IMR-90 (cell line): Measurements from ENCODE around the gene TRIO. TPM values are rescaled to one million over a fixed set of nuclear protein-coding genes. Genes with fewer than 3 reads are reported as not detected.
A peak's percentile ranks its signal among the peaks of the same experiment; 100 is the strongest.

ENCODE experiments used
- ATAC-seq: fragments of 200-7000 bp; cut with Tn5 transposase; 2 replicates; pipeline ENCODE4 v1.9.1; 2020; ENCODE audit warnings: low read depth, mild to moderate bottlenecking, moderate library complexity
- BruUV-seq: library from RNA; stranded (reverse); fragments of 400-500 nt; replicated peaks from 2 replicates; lab custom pipeline; 2021; lab: Mats Ljungman, UMichigan
- CTCF ChIA-PET: fragments of 300-600 bp; formaldehyde crosslinking; extraction: SDS; loops from one replicate; lab custom pipeline; 2021; ENCODE audit warnings: antibody characterized with exemption; lab: Yijun Ruan, JAX
- POLR2A ChIA-PET: fragments of 300-600 bp; sonication (Branson Sonifier 250); formaldehyde crosslinking; loops from one replicate; lab custom pipeline; 2022; ENCODE audit warnings: antibody characterized with exemption; ENCODE audit not compliant: unreplicated experiment; lab: Charles Lee
- DNase-seq: peaks from one replicate; pipeline ENCODE4 v3.0.0; 2013
- H2AFZ ChIP-seq: replicated peaks from 2 replicates; pipeline ENCODE3; 2013; ENCODE audit warnings: low read length, mild to moderate bottlenecking; ENCODE audit not compliant: poor library complexity
- H2AK5ac ChIP-seq: 2 replicates; pipeline ENCODE4 v1.6.1; 2013; ENCODE audit warnings: low read depth, low read length, inconsistent platforms
- H2AK9ac ChIP-seq: replicated peaks from 2 replicates; pipeline ENCODE3; 2013; ENCODE audit warnings: mild to moderate bottlenecking, low read depth, low read length, moderate library complexity; ENCODE audit not compliant: poor library complexity
- H2BK120ac ChIP-seq: 2 replicates; pipeline ENCODE4 v1.6.1; 2013; ENCODE audit warnings: low read depth, low read length, inconsistent platforms
- H2BK15ac ChIP-seq: 3 replicates; pipeline ENCODE4 v1.6.1; 2013; ENCODE audit warnings: low read depth, low read length, inconsistent platforms
- H2BK20ac ChIP-seq: 2 replicates; pipeline ENCODE4 v1.6.1; 2013; ENCODE audit warnings: low read depth, mild to moderate bottlenecking, inconsistent platforms, low read length, moderate library complexity
- H2BK5ac ChIP-seq: 2 replicates; pipeline ENCODE4 v1.6.1; 2013; ENCODE audit warnings: mild to moderate bottlenecking, low read depth, low read length, inconsistent platforms; ENCODE audit not compliant: poor library complexity, severe bottlenecking
- H3K14ac ChIP-seq: replicated peaks from 2 replicates; pipeline ENCODE4 v1.6.1; 2013; ENCODE audit warnings: low read depth, low read length, inconsistent platforms
- H3K18ac ChIP-seq: 2 replicates; pipeline ENCODE4 v1.6.1; 2013; ENCODE audit warnings: low read depth, low read length, control low read depth
- H3K23ac ChIP-seq: 2 replicates; pipeline ENCODE4 v1.6.1; 2013; ENCODE audit warnings: low read depth, low read length, inconsistent platforms
- H3K27ac ChIP-seq: 2 replicates; pipeline ENCODE4 v1.5.1; 2013; ENCODE audit warnings: mild to moderate bottlenecking, control low read depth, low read length; ENCODE audit not compliant: insufficient read depth
- H3K27me3 ChIP-seq: 2 replicates; pipeline ENCODE4 v1.6.1; 2013; ENCODE audit warnings: low read length; ENCODE audit not compliant: control insufficient read depth, insufficient read depth
- H3K36me3 ChIP-seq: 2 replicates; pipeline ENCODE4 v1.6.1; 2013; ENCODE audit warnings: low read length, mixed read lengths; ENCODE audit not compliant: control insufficient read depth, insufficient read depth
- H3K4ac ChIP-seq: 2 replicates; pipeline ENCODE4 v1.6.1; 2013; ENCODE audit warnings: low read depth, low read length, inconsistent platforms
- H3K4me1 ChIP-seq: 2 replicates; pipeline ENCODE4 v1.6.1; 2013; ENCODE audit warnings: low read length, mixed read lengths; ENCODE audit not compliant: control insufficient read depth, insufficient read depth
- H3K4me2 ChIP-seq: 2 replicates; pipeline ENCODE4 v1.6.1; 2013; ENCODE audit warnings: low read depth, mild to moderate bottlenecking, control low read depth, low read length, moderate library complexity
- H3K4me3 ChIP-seq: 2 replicates; pipeline ENCODE4 v1.5.1; 2013; ENCODE audit warnings: low read depth, mild to moderate bottlenecking, control low read depth, low read length, moderate library complexity; ENCODE audit not compliant: insufficient read depth
- H3K56ac ChIP-seq: 2 replicates; pipeline ENCODE4 v1.6.1; 2013; ENCODE audit warnings: low read length, inconsistent platforms; ENCODE audit not compliant: insufficient read depth; ENCODE audit errors: extremely low read depth
- H3K79me1 ChIP-seq, 2 experiments: 2 replicates each; pipeline ENCODE4 v1.6.1; 2013; ENCODE audit warnings: low read length in 2 of 2, inconsistent platforms in 1 of 2, low read depth in 1 of 2
- H3K9ac ChIP-seq: 2 replicates; pipeline ENCODE4 v1.6.1; 2013; ENCODE audit warnings: low read depth, low read length, control low read depth
- H3K9me1 ChIP-seq: 2 replicates; pipeline ENCODE4 v1.6.1; 2013; ENCODE audit warnings: low read length, inconsistent platforms; ENCODE audit not compliant: insufficient read depth
- H3K9me3 ChIP-seq: 2 replicates; pipeline ENCODE4 v1.6.1; 2013; ENCODE audit warnings: low read length; ENCODE audit not compliant: control insufficient read depth, insufficient read depth
- H4K20me1 ChIP-seq: 2 replicates; pipeline ENCODE4 v1.6.1; 2013; ENCODE audit warnings: low read length, inconsistent platforms; ENCODE audit not compliant: insufficient read depth
- H4K5ac ChIP-seq: 2 replicates; pipeline ENCODE4 v1.6.1; 2013; ENCODE audit warnings: mild to moderate bottlenecking, low read depth, low read length, control low read depth
- H4K8ac ChIP-seq, 2 experiments: 2 replicates each; pipeline ENCODE4 v1.6.1; 2013; ENCODE audit warnings: low read depth in 2 of 2, low read length in 2 of 2, control low read depth in 1 of 2, inconsistent platforms in 1 of 2
- H4K91ac ChIP-seq: 2 replicates; pipeline ENCODE4 v1.6.1; 2013; ENCODE audit warnings: low read depth, low read length, inconsistent platforms; ENCODE audit not compliant: insufficient read depth
- BHLHE40 ChIP-seq: fragments of 150-350 bp; IDR thresholded peaks from 2 replicates; pipeline ENCODE4 v1.6.1; 2016; ENCODE audit warnings: mild to moderate bottlenecking, low read depth, low read length
- ELK1 ChIP-seq: fragments of 150-350 bp; IDR thresholded peaks from 2 replicates; pipeline ENCODE4 v1.6.1; 2016; ENCODE audit warnings: low read depth, mild to moderate bottlenecking, low read length, moderate library complexity, borderline replicate concordance
- FOS ChIP-seq: fragments of 150-350 bp; IDR thresholded peaks from 2 replicates; pipeline ENCODE4 v1.6.1; 2016; ENCODE audit warnings: low read depth, low read length
- WGBS, 2 experiments: methylation state at CpG; one replicate each; pipeline versions ENCODE4 v1.1.5 to v1.1.7; 2013; ENCODE audit warnings: missing lambda C conversion rate in 2 of 2; ENCODE audit not compliant: insufficient read length in 1 of 2; ENCODE audit errors: extremely low coverage in 2 of 2; 5-methylcytosine and 5-hydroxymethylcytosine counted together
- dilution Hi-C: fragments of 300-500 bp; cut with HindIII; formaldehyde crosslinking; loops from one replicate; pipeline ENCODE4 v1.14.3; 2018; ENCODE audit warnings: low sequenced_read_pairs; ENCODE audit not compliant: unreplicated experiment
- in situ Hi-C: fragments of 300-500 bp; cut with MboI; formaldehyde crosslinking; loops from 3 replicates; pipeline ENCODE4 v1.14.3; 2019; ENCODE audit warnings: low sequenced_read_pairs, inconsistent platforms, mixed read lengths
- intact Hi-C: fragments of 100-400 bp; cut with micrococcal nuclease; formaldehyde crosslinking; loops from 2 replicates; pipeline ENCODE4 v1.10.0; 2022
- polyA plus RNA-seq, 3 experiments: library from polyadenylated mRNA; depleted of rRNA; stranded (reverse); fragments of >200 nt; gene quantifications; 2 replicates each; pipeline ENCODE4 v1.2.3, GENCODE V29; 2012; ENCODE audit warnings: low replicate concordance in 1 of 3
- total RNA-seq: library from RNA; depleted of rRNA; stranded (reverse); fragments of >200 nt; gene quantifications from 2 replicates; pipeline ENCODE4 v1.2.3, GENCODE V29; 2012
- TF ChIP-seq, protein P1 (sequence below): conservative IDR thresholded peaks from 2 replicates; pipeline ENCODE4 v1.5.1; 2012; ENCODE audit warnings: mild to moderate bottlenecking, low read depth, low read length, improper control_type of control experiment

The TRIO gene
- total and polyA plus RNA-seq, 2 of the 4 experiments (the other 2 are of a cell fraction) = 206 to 522 TPM

DNA sequence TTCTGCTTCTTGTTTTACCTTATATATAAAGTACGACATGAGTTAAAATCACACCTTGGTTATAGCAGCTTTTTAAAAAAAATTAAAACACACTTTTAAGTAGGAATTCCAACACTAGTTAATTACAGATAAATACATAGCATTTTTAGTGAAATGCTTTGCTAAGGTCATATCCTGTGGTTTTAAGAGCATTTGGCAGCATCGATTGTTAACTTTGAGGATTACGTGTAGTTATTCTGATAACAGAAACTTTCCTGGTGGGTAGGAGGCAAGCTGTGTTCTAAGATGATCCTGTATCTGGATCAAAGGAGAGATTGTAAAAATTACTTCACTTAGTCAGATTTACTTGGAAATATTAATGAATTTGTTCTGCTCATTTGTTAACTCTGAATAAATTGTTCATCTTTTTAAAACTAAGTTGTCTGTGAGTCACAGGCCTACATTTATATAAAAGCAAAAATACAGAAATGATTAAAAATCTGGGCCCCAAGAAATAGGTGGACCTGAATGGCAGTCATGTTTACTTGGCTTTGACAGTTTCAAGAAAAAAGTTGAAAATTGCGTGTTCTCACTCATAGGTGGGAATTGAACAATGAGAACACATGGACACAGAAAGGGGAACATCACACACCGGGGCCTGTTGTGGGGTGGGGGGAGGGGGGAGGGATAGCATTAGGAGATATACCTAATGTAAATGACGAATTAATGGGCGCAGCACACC is 58.3 kb downstream of the TRIO start:
- in situ Hi-C loops (no loop called here), intact Hi-C loops (no loop called here), dilution Hi-C loops (no loop called here)
- Histone ChIP-seq H4K20me1 (peaks cover 95% of the 10 kb centered on the region), H3K27me3 (no peaks in the 10 kb centered on the region), H2BK5ac (peak overlapping the region; percentile 99), H3K4ac (no peak overlapping the region), H3K9ac (no peak overlapping the region), H3K36me3 (peaks cover 19% of the 10 kb centered on the region), H2AK9ac (no peak overlapping the region), H3K79me1 (peaks cover 0 to 39% of the 10 kb centered on the region in 2 experiments; a peak in 2 of 4 replicates), H3K18ac (peak overlapping the region; percentile 19; the same call in 1 of the 2 replicates), H4K8ac (no peak overlapping the region), H4K91ac (0 out of 2 replicates have a peak overlapping the region, but pooled peaks have one; percentile 27), H2AFZ (no peak overlapping the region), H3K56ac (no peak overlapping the region), H3K23ac (no peak overlapping the region), H3K4me2 (no peak overlapping the region; the same call in 1 of the 2 replicates), H4K5ac (no peak overlapping the region), H3K27ac (no peak overlapping the region), H3K9me3 (no peaks in the 10 kb centered on the region), H3K14ac (no peak overlapping the region), H3K4me3 (no peak overlapping the region), H2BK20ac (no peak overlapping the region), H3K9me1 (peaks cover 38% of the 10 kb centered on the region), H2AK5ac (no peak overlapping the region), H2BK15ac (no peak overlapping the region), H2BK120ac (no peak overlapping the region), H3K4me1 (peaks cover 42% of the 10 kb centered on the region)
- BruUV-seq = no TSS peak
- ATAC-seq (peak; percentile 25), DNase-seq (peak; percentile 79)
- TF ChIP-seq, protein P1, sequence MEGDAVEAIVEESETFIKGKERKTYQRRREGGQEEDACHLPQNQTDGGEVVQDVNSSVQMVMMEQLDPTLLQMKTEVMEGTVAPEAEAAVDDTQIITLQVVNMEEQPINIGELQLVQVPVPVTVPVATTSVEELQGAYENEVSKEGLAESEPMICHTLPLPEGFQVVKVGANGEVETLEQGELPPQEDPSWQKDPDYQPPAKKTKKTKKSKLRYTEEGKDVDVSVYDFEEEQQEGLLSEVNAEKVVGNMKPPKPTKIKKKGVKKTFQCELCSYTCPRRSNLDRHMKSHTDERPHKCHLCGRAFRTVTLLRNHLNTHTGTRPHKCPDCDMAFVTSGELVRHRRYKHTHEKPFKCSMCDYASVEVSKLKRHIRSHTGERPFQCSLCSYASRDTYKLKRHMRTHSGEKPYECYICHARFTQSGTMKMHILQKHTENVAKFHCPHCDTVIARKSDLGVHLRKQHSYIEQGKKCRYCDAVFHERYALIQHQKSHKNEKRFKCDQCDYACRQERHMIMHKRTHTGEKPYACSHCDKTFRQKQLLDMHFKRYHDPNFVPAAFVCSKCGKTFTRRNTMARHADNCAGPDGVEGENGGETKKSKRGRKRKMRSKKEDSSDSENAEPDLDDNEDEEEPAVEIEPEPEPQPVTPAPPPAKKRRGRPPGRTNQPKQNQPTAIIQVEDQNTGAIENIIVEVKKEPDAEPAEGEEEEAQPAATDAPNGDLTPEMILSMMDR = no peak
- TF ChIP-seq FOS (no peak), ELK1 (no peak), BHLHE40 (no peak)
- WGBS, 2 experiments = no CpG with 5 or more reads among the region's 7 CpGs
- ChIA-PET CTCF (no interaction called here), POLR2A (no interaction called here)
